ENCODE data around the gene OSBPL3.

The OSBPL3 gene

DNA sequence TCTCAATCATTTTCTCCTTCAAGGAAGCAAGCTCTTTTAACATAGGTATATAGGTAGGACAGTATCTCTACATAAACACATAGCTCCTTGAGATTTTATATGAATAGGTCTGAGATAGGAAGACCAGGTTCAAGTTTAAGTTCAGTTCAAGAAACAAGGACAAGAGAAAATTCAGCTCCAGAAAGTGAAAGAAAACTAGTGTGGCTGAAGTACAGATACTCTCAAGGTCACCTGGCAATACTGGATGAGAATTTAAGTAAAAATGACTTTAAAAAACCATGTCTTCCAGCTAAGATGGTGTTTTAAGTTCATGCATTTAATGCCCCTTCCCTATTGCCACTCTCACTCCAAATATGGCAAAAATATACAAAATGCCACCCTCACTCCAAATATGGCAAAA is 91.3 kb downstream of the OSBPL3 start:
- no peak for DNase-seq

DNA sequence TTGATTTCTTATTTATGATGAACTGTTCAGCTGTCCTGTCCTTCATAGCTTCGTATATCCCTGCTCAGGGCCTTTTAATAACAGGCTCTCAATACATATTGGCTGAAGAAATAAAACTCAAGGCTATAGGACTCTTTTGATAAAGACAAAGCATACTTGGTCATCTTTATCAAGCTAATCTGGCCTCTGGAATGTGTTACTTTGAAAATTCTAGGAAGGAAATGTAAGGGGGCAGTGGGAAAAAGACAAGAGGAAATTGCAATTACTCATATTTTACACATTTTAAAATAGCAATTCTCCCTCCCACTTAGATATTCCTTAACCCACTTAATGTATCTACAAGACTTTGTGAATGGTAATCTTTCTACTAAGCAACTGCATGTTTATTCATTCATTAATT is 94.3 kb downstream of the OSBPL3 start:
- no peak for DNase-seq

DNA sequence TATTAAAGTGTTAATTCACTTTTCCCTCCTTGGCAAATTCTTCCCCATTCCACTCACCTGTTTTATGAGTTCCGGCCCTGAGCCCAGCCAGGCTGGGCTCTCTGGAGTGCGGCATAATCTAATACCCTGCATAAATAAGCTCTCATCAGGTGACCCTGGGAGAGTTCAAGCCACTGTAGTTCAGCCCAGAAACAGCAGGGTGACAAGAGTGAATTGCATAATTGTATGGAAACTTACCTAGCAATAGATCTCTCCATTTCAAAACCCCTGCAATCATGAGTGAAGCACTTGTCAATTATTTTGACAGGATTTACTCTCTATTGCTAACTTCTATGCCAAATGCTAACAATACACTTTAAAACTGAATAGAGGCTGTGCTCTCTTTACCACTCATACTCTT is 94.7 kb downstream of the OSBPL3 start:
- DNase-seq, result no peak

DNA sequence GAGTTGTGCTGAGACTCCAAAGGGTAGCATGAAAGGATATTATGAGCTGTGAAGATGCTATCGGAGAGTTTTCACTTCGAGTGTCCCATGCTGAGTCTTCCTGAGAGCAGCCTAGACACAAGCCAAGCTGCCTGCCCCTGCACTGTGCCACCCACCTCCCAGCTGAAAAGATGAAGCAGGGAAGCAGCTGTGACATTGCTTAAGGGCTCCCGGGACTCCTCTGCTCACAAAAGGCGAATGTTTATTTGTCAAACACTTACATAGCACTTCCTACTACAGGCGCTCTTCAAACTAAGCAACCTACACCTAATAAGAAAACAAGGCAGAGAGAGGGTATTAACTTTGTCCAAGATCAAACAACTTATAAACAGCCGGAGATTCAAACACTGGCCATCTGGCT is 95.6 kb downstream of the OSBPL3 start:
- DNase-seq, result no peak

DNA sequence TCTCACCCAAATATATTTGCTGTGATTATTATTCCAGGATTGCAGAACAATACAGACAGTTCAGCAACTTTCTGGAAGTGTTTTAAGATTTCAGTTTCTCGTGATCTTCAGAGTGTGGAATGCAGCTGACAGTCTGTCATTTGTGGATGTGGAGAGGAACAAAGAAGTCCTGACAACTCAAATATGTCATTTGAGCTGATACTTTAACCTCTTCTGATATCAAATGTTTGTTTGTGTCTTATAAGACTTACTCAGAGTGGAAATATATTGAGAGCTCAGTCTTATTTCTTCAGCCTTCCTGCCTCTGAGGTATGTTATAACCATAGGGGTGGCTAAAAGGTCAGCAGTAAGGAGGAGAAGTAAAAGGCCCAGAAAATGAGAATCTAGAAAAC is 96.4 kb downstream of the OSBPL3 start:
- no peak for DNase-seq

DNA sequence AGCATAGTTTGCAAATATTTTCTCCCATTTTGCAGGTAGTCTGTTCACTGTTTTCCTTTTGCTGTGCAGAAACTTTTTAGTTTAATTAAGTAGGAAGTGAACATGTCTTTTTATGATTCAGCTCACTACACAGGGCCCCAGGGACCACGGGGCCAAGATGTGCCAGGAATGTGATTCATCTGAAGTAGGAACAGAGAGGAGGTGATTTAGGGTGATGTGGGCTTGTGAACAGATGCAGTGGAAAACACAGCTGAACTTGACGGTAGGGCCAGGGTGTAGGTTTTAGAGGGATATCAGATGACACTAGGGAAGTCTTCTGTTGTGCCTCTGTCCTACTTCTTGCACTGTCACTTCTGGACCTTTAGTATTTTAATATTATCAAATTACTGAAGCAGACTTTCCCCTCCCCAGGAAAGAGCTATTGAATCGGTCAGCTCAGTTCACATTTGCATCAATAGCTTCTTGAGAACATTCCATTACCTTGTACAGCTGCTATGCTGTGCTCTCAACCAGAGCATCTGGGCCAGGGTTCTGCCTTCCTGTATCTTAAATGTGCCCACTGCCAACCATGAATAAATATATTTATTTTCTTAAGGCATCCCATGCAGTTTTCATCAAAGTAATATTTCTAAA is 96.9 kb downstream of the OSBPL3 start:
- DNase-seq, result no peak

DNA sequence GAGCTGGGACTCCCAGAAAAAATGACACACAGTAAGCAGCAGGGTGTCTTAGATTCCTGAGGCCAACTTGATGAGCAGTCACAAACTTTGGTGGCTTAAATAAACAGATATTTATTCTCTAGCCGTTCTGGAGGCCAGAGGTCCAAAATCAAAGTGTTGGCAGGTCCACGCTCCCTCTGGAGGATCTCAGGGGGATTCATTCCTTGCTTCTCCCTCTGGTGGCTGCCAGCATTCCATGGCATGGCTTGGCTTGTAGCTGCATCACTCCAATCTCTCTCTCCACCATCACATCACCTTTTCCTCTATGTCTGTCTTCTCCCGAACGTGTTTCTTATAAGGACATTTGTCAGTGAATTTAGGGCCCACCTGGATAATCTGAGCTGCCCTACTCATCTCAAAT is 98.4 kb downstream of the OSBPL3 start:
- peak in 1 of 2 experiments; percentile 43 for DNase-seq

DNA sequence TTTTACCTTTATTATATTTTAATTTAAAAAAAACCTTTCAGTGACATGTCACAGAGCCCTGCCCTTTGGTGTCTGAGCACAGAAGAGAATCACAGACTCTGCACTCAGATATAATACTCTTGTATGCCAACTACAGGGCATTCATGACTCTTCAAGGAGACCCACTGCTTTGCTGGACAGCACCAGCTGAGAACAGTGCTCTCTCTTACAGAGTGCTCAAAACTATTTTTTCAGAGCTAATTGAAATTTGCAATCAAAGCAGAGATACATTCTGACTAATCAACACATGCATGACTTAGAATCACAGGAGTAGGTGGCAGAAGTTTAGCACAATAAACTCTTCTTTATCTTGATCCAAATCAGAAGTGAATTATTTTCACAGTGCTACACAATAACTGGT is 99.1 kb downstream of the OSBPL3 start:
- DNase-seq, result no peak

DNA sequence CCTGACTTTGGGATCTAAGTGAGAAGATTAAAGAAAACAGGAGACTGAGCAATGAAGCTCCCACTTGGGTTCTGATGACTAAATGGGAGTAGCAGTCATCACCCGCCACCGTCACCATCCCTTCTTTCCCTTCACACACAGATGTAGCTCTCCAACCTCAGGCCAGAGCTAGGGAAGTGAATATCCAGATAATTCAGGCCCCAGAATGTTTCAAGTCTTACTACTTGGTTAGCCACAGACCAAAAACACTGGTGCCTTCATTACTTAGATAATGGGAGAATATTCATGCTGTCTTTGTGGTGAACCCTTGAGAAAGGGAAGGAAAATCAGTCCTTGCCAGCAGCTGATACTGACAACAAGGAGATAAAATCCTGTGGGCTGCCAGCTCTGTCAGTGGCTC is 100.7 kb downstream of the OSBPL3 start:
- no peak for DNase-seq

DNA sequence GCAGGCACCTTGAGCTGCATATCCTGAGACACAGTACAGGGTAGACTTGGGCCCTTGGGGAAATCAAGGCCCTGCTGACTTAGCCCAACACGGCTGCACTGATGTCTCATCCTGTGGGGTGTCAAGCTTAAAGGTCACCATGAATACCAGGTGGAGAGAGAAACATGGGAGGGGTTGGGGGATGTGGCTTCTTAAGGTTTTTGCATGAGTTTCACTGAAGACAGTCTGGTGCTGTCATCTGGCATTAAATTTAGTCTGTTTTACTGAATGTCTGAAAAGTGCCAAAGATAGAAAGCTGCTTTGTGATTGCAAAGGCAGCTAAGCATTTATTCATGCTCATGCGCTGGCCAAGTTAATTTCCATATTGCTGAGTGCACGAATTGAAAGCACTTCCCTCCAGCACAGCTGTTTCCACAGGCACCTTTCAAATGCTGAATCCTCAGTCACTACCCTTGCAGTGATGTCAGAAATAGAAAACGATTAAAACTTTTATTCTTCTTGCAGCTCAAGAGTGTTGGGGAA is 102.1 kb downstream of the OSBPL3 start:
- no peak for DNase-seq

DNA sequence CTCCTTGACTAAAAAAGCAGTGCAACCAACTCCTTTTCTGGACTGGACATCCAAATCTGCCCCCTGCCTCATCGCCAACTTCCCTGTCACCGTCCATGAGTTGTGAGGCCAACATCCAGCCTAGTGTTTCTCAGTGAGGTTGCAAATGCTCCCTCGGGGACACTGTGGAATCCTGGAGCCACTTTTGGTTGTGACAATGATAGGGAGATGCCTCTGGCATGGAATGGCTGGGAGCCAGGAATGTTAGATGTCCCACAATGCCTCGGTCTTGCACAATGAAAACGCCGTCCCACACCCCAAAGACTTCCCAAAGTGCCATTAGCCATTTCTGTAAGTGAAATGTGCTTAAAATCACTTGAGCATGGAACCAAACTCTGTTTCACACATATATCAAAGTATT is 105.2 kb downstream of the OSBPL3 start:
- DNase-seq, result no peak

DNA sequence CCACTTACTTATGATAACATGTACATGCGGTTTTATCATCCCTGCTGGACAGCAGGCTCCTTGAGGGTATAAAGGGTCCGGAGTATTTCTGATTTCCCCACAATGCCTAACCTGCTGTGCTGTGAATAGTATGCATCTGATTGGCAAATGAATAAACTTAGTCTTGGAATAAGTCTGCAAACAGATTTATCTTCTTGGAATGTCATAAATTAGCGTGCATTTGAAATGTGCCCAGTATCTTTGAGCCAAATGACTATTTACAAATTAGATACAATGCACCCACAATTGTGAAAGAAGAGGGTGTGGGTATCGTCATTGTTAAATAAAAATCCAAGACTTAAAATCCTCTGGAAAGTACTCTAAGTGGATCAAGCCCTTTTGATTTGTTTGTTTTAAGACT is 106.0 kb downstream of the OSBPL3 start:
- no peak for DNase-seq

DNA sequence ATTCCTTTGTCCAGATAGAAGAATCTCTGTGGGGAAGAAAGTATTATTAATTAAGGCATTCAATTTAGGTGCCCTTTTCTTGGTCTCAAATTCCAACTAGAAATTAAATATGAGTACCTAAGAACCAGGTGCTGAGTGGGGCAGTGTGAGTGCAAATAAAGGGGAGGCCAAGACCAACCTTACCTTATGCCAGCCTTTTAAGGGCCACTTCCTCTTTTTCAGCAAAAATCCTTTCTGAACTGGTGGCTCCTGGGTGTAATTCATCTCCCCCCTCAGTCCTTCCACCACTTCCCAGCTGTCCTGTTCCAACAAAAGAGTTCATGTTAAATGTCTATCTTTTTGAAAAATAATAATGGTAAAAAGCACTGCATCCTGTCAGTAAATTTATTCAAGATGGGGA is 108.2 kb downstream of the OSBPL3 start:
- no peak for DNase-seq

DNA sequence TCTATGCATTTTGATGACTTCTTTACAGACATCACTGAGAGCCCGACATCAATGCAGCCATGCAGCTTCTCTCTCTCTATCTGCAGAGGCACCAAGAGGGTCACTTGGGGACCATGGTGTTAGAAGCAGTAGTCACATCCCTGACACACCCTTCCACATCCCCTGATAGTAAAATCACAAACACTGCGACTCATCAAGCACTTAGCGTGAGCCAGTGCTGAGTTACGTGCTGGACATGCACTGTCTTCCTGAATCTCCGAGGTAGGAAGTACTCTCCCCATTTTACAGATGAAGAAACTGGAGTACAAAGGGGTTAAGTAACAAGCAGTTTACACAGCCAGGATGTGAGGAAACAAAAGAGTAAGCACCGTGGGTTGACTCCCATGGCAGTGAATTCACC is 109.2 kb downstream of the OSBPL3 start:
- DNase-seq, result no peak

DNA sequence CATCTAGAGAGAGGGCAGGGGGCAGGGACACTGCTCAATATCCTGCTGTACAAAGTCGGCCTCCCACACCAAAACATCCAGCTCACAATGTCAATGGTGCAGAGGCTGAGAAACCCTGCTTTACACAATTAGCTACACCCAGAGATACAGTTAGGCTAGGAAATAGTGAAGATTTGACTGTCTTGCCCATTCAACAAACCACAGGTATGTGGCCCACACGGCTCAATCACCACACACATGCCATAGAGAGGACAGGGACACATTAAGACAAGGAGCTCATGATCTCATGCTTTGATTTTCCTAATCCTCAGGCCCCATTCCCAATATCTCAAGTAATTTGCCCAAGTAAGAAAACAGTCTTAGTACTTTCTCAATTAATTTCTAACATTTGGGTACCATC is 110.4 kb downstream of the OSBPL3 start:
- DNase-seq, result no peak

DNA sequence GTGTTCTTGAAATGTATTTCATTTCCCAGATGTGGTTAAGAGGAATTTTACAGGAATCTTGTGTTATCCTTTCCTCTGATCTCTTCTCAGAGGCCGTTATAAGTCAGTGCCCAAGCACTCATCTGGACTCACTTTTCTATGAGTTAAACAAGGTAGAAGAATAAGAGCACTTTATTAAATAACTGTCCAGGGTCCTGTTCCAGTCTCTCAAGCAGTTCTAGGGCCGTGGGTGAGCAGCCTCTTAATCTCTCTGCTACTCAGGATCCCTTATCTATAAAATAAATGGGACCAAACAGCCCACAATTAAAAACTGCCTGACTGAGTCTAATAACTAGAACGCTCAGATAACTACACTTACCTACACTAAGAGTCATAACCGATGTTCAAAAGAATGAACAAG is 111.2 kb downstream of the OSBPL3 start:
- DNase-seq, result no peak

DNA sequence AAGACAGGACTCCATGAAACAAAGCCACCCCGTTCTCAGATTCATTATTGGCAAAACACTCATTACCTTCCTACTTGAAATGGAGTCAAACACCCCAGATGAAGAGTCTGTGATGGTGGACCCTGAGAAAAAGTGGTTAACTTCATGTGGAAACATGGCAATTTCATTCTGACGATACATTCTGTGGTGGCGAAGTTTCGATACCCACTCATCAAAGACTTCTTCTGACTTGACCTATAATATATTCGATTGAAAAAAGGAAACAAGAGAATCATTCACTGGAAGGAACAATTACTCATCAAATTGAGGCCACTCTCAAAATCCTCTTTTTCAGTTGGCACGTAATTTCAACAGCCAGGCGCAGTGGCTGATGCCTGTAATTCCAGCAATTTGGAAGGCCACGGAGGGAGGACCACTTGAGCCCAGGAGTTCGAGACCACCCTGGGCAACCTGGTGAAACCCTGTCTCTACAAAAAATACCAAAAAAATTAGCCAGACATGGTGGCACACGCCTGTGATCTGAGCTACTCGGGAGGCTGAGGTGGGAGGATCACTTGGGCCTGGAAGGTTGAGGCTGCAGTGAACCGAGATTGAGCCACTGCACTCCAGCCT is 113.9 kb downstream of the OSBPL3 start:
- DNase-seq, result no peak

DNA sequence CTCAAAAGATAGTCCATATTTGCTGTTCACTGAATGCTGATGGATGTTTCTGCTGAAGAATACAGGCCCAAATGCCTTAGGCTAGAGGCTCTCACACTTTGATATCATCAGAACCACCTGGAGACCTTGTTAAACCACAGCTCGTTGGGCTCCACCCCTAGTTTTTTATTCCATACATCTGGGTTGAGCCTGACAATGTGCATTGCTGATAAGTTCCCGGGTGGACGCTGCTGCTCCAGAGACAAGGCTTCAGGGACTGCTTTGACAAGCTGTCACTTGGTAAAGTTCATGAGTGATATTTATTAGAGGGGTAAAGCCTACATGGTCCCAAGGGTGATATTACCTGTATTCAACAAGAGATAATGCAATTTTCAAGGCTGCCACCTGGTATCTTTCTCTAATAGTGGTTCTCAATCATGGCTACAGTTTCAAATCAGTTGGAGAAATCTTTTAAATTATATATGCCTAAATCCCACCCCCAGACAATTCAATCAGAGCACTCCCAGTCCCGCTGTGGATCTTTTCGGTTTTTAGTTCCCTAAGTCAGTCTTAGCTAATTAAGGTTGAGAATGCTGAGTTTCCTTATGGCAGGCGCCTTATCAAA is 115.7 kb downstream of the OSBPL3 start:
- DNase-seq, result no peak

DNA sequence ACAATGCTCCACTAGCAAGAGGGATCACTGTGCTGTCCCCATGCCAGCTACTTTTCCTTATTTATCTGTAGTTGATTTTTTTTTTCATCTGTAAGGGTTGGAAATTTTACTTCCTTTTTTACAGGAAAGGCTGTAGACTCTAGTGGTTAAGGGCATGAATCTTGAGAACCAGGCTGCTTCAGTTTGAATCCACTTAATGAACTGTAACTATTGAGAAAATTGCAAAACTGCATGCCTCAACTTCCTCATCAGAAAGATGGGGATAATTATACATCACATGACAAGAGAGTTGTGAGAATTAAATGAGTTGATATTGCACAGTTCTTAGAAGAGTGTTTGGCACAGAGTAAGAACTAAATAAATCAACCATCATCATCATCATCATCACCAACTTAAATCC is 116.4 kb downstream of the OSBPL3 start:
- no peak for DNase-seq

DNA sequence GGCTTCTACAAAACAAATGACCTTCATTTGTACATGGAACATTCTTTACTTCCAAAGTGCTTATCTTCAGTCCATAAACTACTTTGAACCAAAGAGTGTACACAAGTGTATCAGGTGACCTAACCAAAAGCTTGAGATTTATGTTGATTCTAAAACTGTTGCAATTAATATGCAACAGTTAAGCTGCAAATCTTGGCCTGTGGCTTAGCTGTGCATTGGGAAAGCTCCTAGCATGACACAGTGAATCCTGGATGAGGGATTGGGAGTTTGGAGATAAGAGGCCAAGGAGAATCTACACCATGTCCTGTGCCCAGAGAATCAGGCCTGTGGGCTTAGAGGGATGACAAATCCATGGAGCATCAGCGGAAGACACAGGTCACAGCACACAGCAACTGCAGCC is 117.5 kb downstream of the OSBPL3 start:
- no peak for DNase-seq

DNA sequence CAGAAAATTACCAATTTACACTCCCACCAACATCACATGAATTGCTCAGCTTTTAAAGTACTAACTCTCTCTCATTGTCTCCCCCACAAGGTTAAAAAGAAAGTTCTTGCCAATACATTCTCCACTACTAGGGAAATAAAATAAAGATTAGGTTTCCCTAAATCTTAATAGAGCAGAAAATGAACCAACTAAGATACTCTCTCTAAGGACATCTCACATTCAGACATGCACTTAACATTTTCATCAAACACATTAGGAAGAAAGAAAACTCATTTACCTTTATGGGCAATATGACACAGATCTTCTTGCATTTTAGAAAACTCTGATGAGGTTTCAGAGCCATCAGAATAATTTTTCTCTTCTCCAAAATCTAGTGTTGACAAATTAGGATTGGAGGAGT is 118.6 kb downstream of the OSBPL3 start:
- no peak for DNase-seq

DNA sequence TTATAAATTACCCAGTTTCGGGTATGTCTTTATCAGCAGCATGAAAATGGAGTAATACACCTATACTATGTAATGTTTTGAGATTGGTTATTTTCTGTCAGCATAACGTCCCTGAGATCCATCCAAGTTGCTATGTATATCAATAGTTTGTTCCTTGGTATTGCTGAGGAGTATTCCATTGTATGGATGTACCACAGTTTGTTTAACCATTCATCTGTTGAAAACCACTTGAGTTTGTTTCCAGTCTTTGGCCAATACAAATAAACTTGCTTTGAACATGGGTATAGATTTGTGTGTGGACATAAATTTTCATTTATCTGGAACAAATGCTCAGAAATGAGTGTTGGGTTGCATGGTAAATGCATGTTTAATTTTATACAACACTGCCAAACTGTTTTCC is 119.4 kb downstream of the OSBPL3 start:
- DNase-seq, result no peak

DNA sequence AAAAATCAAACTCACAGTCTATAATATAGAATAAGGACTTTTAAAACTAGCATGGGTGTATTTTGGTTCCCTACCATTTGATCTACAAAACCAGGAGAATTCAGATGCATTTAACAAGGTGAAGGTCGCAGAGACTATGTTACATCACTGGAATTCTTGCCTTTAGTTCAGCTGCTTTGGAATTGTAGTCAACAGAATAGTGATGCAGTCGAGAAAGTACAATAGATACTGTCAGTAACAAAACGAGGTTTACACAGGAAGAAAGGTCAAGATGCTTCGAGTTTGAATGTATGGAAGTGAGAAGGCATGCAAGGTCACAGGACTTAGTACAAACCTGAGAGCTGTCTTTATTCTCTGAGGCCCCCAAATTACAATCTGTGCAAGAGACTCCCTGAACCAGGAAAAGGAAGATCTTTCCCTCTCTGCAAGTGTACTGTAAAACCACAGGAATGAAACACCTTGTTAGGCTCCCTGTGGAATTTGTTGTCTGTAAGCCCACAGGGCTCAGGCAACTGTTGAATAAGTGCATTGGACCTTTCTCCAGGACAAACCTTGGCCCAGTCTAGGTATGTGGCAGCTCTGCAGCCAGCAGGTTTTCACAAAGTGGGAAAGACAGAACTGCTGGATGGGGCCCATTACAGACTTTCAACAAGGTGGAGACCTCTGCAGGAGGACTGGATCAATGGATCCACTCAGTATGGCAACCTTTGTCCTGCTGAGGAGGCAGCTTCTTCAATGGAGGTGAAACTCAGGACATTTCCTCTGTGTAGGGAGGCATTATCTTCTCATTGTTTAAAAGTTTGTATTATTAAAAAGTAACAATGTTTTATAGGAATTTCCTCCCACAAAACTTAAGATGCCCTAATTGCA is 121.6 kb downstream of the OSBPL3 start:
- no peak for DNase-seq

DNA sequence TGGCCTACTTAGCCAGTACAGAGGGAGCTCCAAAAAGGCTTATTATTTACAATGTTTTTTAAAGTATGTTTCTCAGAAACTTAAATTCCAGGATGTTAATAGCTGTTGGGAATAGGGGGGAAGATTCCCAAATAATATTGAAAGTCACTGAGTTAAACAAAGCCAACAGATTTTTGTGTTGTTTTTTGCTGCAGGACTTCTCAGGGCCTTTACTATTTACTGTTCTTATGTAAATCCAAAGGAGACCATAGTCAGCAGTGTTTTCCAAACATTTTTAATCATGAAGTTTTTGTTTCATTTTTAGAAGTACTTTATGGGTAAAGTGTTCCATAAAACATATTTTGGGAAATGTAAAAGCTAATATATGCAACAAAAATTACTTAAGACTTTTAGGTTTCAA is 122.4 kb downstream of the OSBPL3 start:
- DNase-seq, result no peak

All from SW 1271 (cell line).